LNCaP clone FGC (cell line): ENCODE results near the gene PLEKHO1.

Source experiments
- DNase-seq: peaks from one replicate; pipeline ENCODE4 v3.0.0-alpha.2; 2011; ENCODE audit warnings: low read depth
- H3K4me3 ChIP-seq: 2 replicates; pipeline ENCODE4 v1.5.1; 2011; ENCODE audit warnings: mild to moderate bottlenecking, low read depth, low read length, control low read depth
- CTCF ChIP-seq: IDR thresholded peaks from 2 replicates; pipeline ENCODE4 v1.5.1; 2012; ENCODE audit warnings: mild to moderate bottlenecking; ENCODE audit not compliant: control insufficient read depth, insufficient read depth; ENCODE audit errors: extremely low read depth

Gene PLEKHO1

GRCh38 chr1:150115121-150115520, 34.6 kb upstream of the PLEKHO1 start:
- TF ChIP-seq CTCF: no peak
- no peak overlapping the region for H3K4me3 ChIP-seq
- no peak for DNase-seq

GRCh38 chr1:150118716-150119115, 31.0 kb upstream of the PLEKHO1 start:
- DNase-seq: no peak
- no peak overlapping the region for H3K4me3 ChIP-seq
- no peak for TF ChIP-seq CTCF

DNA sequence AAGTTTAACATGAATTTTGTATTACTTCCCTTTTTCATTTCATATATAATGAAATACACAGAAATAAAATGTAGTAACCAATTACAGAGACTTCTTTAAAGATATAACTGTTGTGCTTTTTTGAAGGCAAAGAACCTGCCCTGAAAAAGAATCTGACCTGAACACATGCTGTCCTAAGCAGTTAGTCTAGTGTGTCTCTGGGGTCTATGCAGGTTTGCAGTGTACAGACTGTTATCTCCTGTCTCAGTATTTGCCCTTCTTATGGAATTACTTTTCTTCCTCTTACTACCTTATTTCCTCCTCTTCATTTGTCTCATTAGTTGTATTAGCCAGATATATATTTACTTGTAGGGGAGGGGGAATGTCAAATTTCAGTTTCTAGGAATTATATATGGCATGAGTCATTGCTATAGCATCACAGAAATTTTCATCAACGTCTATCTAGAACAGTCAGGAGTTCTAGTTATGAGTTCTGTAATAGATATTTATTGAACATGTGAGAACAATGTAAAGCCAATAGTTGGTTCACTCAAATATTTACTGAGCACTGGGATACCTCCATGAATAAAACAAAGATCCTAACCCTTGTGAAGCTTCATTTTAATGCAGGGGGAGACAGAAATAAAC, 28.4 kb upstream of the PLEKHO1 start:
- TF ChIP-seq CTCF: no peak
- DNase-seq: peak; percentile 10
- H3K4me3 ChIP-seq: no peak overlapping the region

- no peak for DNase-seq
- H3K4me3 ChIP-seq: no peak overlapping the region
- TF ChIP-seq CTCF: no peak
These were observed 22.9 kb upstream of the PLEKHO1 start for GRCh38 chr1:150126811-150127210.

DNA sequence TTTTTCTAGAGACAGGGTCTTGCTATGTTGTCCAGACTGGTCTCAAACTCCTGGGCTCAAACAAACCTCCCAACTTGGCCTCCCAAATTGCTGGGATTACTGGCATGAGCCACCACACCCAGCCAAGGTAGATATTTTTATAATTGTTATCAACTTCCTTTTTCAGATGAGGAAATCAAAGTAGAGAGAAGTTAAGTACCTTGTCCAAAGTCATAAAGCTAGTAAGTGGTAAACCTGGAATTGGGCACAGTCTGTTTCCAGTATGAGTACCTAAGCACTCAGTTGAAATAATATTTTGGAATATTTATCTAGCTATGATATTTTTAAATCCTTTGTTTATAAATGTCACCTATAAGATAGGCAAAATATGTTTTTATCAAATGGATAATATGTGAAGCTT, 22.3 kb upstream of the PLEKHO1 start:
- no peak overlapping the region for H3K4me3 ChIP-seq
- TF ChIP-seq CTCF: no peak
- DNase-seq: no peak

- DNase-seq: no peak
- H3K4me3 ChIP-seq: no peak overlapping the region
- no peak for TF ChIP-seq CTCF
These were observed 21.8 kb upstream of the PLEKHO1 start for GRCh38 chr1:150127868-150128267.

DNA sequence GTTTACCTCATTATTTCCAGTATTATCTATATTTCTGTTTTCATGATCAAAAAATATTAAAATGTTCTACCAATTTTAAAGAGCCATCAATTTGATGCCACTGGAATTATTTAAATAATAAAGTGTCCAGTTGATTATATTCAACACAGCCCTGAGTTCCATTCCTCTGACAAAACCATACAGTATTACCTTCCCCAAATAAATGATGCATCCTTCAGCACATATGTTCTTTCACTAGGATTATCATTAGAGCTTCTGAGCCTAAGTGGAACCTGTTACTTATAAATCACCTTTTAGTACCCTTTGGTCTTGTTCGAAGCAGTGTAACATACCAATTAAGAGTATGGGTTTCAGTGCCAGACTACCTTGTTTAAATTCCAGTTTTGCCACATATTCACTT, 17.3 kb upstream of the PLEKHO1 start:
- no peak for DNase-seq
- no peak for TF ChIP-seq CTCF
- H3K4me3 ChIP-seq: no peak overlapping the region
